Tibial artery (tissue), 4 donors: Measurements from ENCODE around the gene TOR4A.

Source experiments
- DNase-seq, 2 donors: peaks; one replicate each; pipeline ENCODE4 v3.0.0-alpha.2; 2019
- H3K27ac ChIP-seq, 2 donors: fragments of 200-600 bp; sonication (generic) in 1 of 2; 1 replicate in 1 of 2; 2 replicates in 1 of 2; pipeline ENCODE4 v1.5.1; 2018 to 2019; ENCODE audit warnings: mild to moderate bottlenecking in 1 of 2
- H3K27me3 ChIP-seq, 2 donors: fragments of 200-600 bp; sonication (generic) in 1 of 2; one replicate each; pipeline versions ENCODE4 v1.5.1 to v1.6.0; 2016 to 2019
- H3K36me3 ChIP-seq, 3 donors: fragments of 200-600 bp; sonication (generic) in 2 of 3; one replicate each; pipeline ENCODE4 v1.5.1; 2016 to 2019; ENCODE audit warnings: mild to moderate bottlenecking in 2 of 3
- H3K4me1 ChIP-seq, 4 donors: fragments of 200-600 bp; sonication (generic) in 2 of 4; 1 replicate in 3 of 4; 2 replicates in 1 of 4; pipeline ENCODE4 v1.5.1; 2016 to 2019
- H3K4me3 ChIP-seq, 2 donors: fragments of 200-600 bp; sonication (generic) in 1 of 2; 1 replicate in 1 of 2; 2 replicates in 1 of 2; pipeline ENCODE4 v1.5.1; 2018 to 2019; ENCODE audit warnings: mild to moderate bottlenecking in 2 of 2
- H3K9me3 ChIP-seq, 3 donors: fragments of 200-600 bp; sonication (generic) in 1 of 3; one replicate each; pipeline ENCODE4 v1.5.1; 2016 to 2019
- CTCF ChIP-seq, 2 experiments: fragments of 200-600 bp in 1 of 2; fragments of 450-650 bp in 1 of 2; IDR thresholded peaks; one replicate each; pipeline ENCODE4 v1.5.1; 2017 to 2019; ENCODE audit warnings: antibody characterized with exemption in 2 of 2, mild to moderate bottlenecking in 1 of 2, moderate library complexity in 1 of 2
- intact Hi-C: fragments of 100-400 bp; cut with DNase I; formaldehyde crosslinking; loops from one replicate; pipeline ENCODE4 v1.15.0; 2023; ENCODE audit warnings: low total_unique reads

The TOR4A gene

GRCh38 chr9:137250329-137251193, 27.0 kb upstream of the TOR4A start:
- no peak for DNase-seq
- peaks cover 0 to 12% (median 9%) of the 10 kb centered on the region in 4 donors for H3K4me1 ChIP-seq
- H3K27me3 ChIP-seq: peaks cover 0 to 33% of the 10 kb centered on the region in 2 donors
- H3K36me3 ChIP-seq: no peaks in the 10 kb centered on the region
- H3K4me3 ChIP-seq: no peak overlapping the region
- no peak for TF ChIP-seq CTCF (IDR thresholded peaks at IDR 0.05)
- no peak overlapping the region for H3K27ac ChIP-seq
- intact Hi-C loops: no loop called here
- no peaks in the 10 kb centered on the region for H3K9me3 ChIP-seq

- no peak for TF ChIP-seq CTCF (IDR thresholded peaks at IDR 0.05)
- peaks cover 0 to 33% of the 10 kb centered on the region in 2 donors for H3K27me3 ChIP-seq
- intact Hi-C loops: no loop called here
- H3K4me3 ChIP-seq: no peak within 1 kb of the TSS
- no peaks in the 10 kb centered on the region for H3K9me3 ChIP-seq
- H3K36me3 ChIP-seq: no peaks in the 10 kb centered on the region
- DNase-seq: no peak
- peaks cover 0 to 17% (median 13%) of the 10 kb centered on the region in 4 donors for H3K4me1 ChIP-seq
- H3K27ac ChIP-seq: no peak within 1 kb of the TSS
Measured at GRCh38 chr9:137251194-137251461, 26.4 kb upstream of the TOR4A start, which contains the start of gene STPG3. Gene STPG3 (plus strand): TSS chr9:137251286. CDS start chr9:137251287, 1 bp downstream.

- Histone ChIP-seq H3K4me1 (peaks cover 0 to 22% (median 18%) of the 10 kb centered on the region in 4 donors), H3K27me3 (peaks cover 0 to 33% of the 10 kb centered on the region in 2 donors), H3K27ac (no peak overlapping the region), H3K9me3 (no peaks in the 10 kb centered on the region), H3K4me3 (no peak overlapping the region), H3K36me3 (peaks cover 0 to 5% (median 1%) of the 10 kb centered on the region in 3 donors)
- intact Hi-C loops: no loop called here
- TF ChIP-seq CTCF (IDR thresholded peaks at IDR 0.05): no peak
- DNase-seq: no peak
Measured at GRCh38 chr9:137251490-137252268, 25.8 kb upstream of the TOR4A start.

GRCh38 chr9:137252555-137253506, 24.7 kb upstream of the TOR4A start:
- peaks cover 0 to 30% of the 10 kb centered on the region in 2 donors for H3K27me3 ChIP-seq
- H3K27ac ChIP-seq: no peak overlapping the region
- peaks cover 0 to 15% (median 6%) of the 10 kb centered on the region in 3 donors for H3K36me3 ChIP-seq
- TF ChIP-seq CTCF (IDR thresholded peaks at IDR 0.05): no peak
- H3K4me1 ChIP-seq: peaks cover 0 to 26% (median 23%) of the 10 kb centered on the region in 4 donors
- intact Hi-C loops: no loop called here
- H3K9me3 ChIP-seq: no peaks in the 10 kb centered on the region
- H3K4me3 ChIP-seq: no peak overlapping the region
- no peak for DNase-seq
